Gastrocnemius medialis (tissue), 4 donors: Measurements from ENCODE around the gene KDM4C. TPM values are rescaled to one million over a fixed set of nuclear protein-coding genes. Genes with fewer than 3 reads are reported as not detected.

Experiments
- ATAC-seq, 2 donors: fragments of 150-250 bp; one replicate each; pipeline ENCODE4 v1.9.1; 2016
- DNase-seq, 2 donors: peaks; one replicate each; pipeline ENCODE4 v3.0.0-alpha.2; 2019
- H3K27ac ChIP-seq, 4 donors: fragments of 200-600 bp; sonication (generic); 1 replicate in 1 of 4; 2 replicates in 3 of 4; pipeline ENCODE4 v1.5.1; 2016 to 2018; ENCODE audit warnings: mild to moderate bottlenecking in 2 of 4, moderate library complexity in 1 of 4
- H3K27me3 ChIP-seq, 3 donors: fragments of 200-600 bp; sonication (generic) in 2 of 3; 1 replicate in 1 of 3; 2 replicates in 2 of 3; pipeline versions ENCODE4 v1.5.1 to v1.6.0; 2016 to 2019; ENCODE audit warnings: mild to moderate bottlenecking in 1 of 3, moderate library complexity in 1 of 3
- H3K36me3 ChIP-seq, 2 donors: fragments of 200-600 bp; sonication (generic) in 1 of 2; one replicate each; pipeline ENCODE4 v1.5.1; 2017 to 2018
- H3K4me1 ChIP-seq, 2 donors: fragments of 200-600 bp; sonication (generic) in 1 of 2; one replicate each; pipeline ENCODE4 v1.5.1; 2016 to 2017; ENCODE audit warnings: mild to moderate bottlenecking in 2 of 2
- H3K4me3 ChIP-seq, 4 donors: fragments of 200-600 bp; sonication (generic) in 3 of 4; 1 replicate in 1 of 4; 2 replicates in 3 of 4; pipeline ENCODE4 v1.5.1; 2016 to 2019; ENCODE audit warnings: mild to moderate bottlenecking in 2 of 4
- H3K9me3 ChIP-seq, 3 donors: fragments of 200-600 bp; sonication (generic) in 2 of 3; 1 replicate in 1 of 3; 2 replicates in 2 of 3; pipeline ENCODE4 v1.5.1; 2016 to 2019
- CTCF ChIP-seq, 5 experiments: fragments of 450-650 bp in 3 of 5; fragments of 200-600 bp in 2 of 5; sonication (generic) in 2 of 5; IDR thresholded peaks in 4 of 5; conservative IDR thresholded peaks in 1 of 5; 1 replicate in 4 of 5; 2 replicates in 1 of 5; pipeline ENCODE4 v1.5.1; 2016 to 2019; ENCODE audit warnings: antibody characterized with exemption in 5 of 5, mild to moderate bottlenecking in 3 of 5, moderate library complexity in 3 of 5
- POLR2A ChIP-seq, 2 donors: fragments of 450-650 bp; IDR thresholded peaks; one replicate each; pipeline ENCODE4 v1.6.1; 2017; ENCODE audit warnings: antibody characterized with exemption in 2 of 2, mild to moderate bottlenecking in 2 of 2, moderate library complexity in 2 of 2
- in situ Hi-C, 4 donors: fragments of 200-750 bp; cut with MboI; loops; one replicate each; pipeline versions ENCODE4 v1.15.0 to v1.8.0; 2017; ENCODE audit warnings: low sequenced_read_pairs in 4 of 4
- intact Hi-C: fragments of 100-400 bp; cut with DNase I; formaldehyde crosslinking; loops from one replicate; pipeline ENCODE4 v1.15.1; 2023; ENCODE audit warnings: low total_unique reads
- total RNA-seq, 4 donors: library from RNA; depleted of rRNA; stranded (reverse); fragments of >200 nt; gene quantifications; one replicate each; pipeline versions ENCODE4 v1.1.0 to v1.2.3, GENCODE V29; 2016

The KDM4C gene
- total RNA-seq, 4 donors from 2014 or later, result 7.7 to 23.3 (median 10.0) TPM

- in situ Hi-C loops, result loop anchor here in 1 of 4 donors (25.0 kb wide), 1 partner anchor 504 kb away; no protein-coding TSS in a partner anchor
- Histone ChIP-seq H3K4me1 (no peaks in the 10 kb centered on the region), H3K27me3 (no peaks in the 10 kb centered on the region), H3K4me3 (no peak overlapping the region), H3K36me3 (no peaks in the 10 kb centered on the region), H3K27ac (no peak overlapping the region), H3K9me3 (no peaks in the 10 kb centered on the region)
- no peak for ATAC-seq
- TF ChIP-seq CTCF (IDR thresholded peaks at IDR 0.05 in 4 of 5, conservative IDR thresholded peaks at IDR 0.05 in 1 of 5) (no peak), POLR2A (IDR thresholded peaks at IDR 0.05) (no peak)
- no peak for DNase-seq
- intact Hi-C loops, result no loop called here
Measured at GRCh38 chr9:7033076-7034045, 275.6 kb downstream of the KDM4C start.

GRCh38 chr9:7037176-7037575 lies 279.4 kb downstream of the KDM4C start:
- DNase-seq (no peak), ATAC-seq (no peak)
- H3K4me3 ChIP-seq, result no peak overlapping the region
- no peaks in the 10 kb centered on the region for H3K27me3 ChIP-seq
- intact Hi-C loops, result no loop called here
- in situ Hi-C loops, result loop anchor here in 1 of 4 donors (25.0 kb wide), 1 partner anchor 500 kb away; no protein-coding TSS in a partner anchor
- TF ChIP-seq POLR2A (IDR thresholded peaks at IDR 0.05) (no peak), CTCF (IDR thresholded peaks at IDR 0.05 in 4 of 5, conservative IDR thresholded peaks at IDR 0.05 in 1 of 5) (no peak)
- no peaks in the 10 kb centered on the region for H3K9me3 ChIP-seq
- H3K36me3 ChIP-seq, result no peaks in the 10 kb centered on the region
- H3K27ac ChIP-seq, result no peak overlapping the region
- H3K4me1 ChIP-seq, result no peaks in the 10 kb centered on the region

- H3K4me3 ChIP-seq, result no peak overlapping the region
- no peaks in the 10 kb centered on the region for H3K9me3 ChIP-seq
- ATAC-seq (no peak), DNase-seq (no peak)
- TF ChIP-seq CTCF (IDR thresholded peaks at IDR 0.05 in 4 of 5, conservative IDR thresholded peaks at IDR 0.05 in 1 of 5) (no peak), POLR2A (IDR thresholded peaks at IDR 0.05) (no peak)
- in situ Hi-C loops (loop anchor here in 1 of 4 donors (25.0 kb wide), 1 partner anchor 495 kb away; no protein-coding TSS in a partner anchor), intact Hi-C loops (no loop called here)
- H3K4me1 ChIP-seq, result no peaks in the 10 kb centered on the region
- no peaks in the 10 kb centered on the region for H3K27me3 ChIP-seq
- no peaks in the 10 kb centered on the region for H3K36me3 ChIP-seq
- H3K27ac ChIP-seq, result no peak overlapping the region
Measured at GRCh38 chr9:7042124-7042523, 284.4 kb downstream of the KDM4C start.

GRCh38 chr9:7045361-7045760 lies 287.6 kb downstream of the KDM4C start:
- in situ Hi-C loops, result loop anchor here in 1 of 4 donors (25.0 kb wide), 1 partner anchor 492 kb away; no protein-coding TSS in a partner anchor
- Histone ChIP-seq H3K4me1 (no peaks in the 10 kb centered on the region), H3K27me3 (no peaks in the 10 kb centered on the region), H3K4me3 (no peak overlapping the region), H3K27ac (no peak overlapping the region), H3K36me3 (peaks cover 0 to 12% of the 10 kb centered on the region in 2 donors), H3K9me3 (no peaks in the 10 kb centered on the region)
- ATAC-seq, result no peak
- TF ChIP-seq CTCF (IDR thresholded peaks at IDR 0.05 in 4 of 5, conservative IDR thresholded peaks at IDR 0.05 in 1 of 5), result no peak
- TF ChIP-seq POLR2A (IDR thresholded peaks at IDR 0.05), result no peak
- intact Hi-C loops, result no loop called here
- DNase-seq, result no peak
